Prostate gland (tissue), 2 donors: ENCODE data around the gene TLX2.

Source experiments
- POLR2A ChIP-seq: fragments of 450-650 bp; IDR thresholded peaks from one replicate; pipeline ENCODE4 v1.6.1; 2016; ENCODE audit warnings: antibody characterized with exemption, mild to moderate bottlenecking
- POLR2AphosphoS5 ChIP-seq: sonication (generic); formaldehyde crosslinking; IDR thresholded peaks from one replicate; pipeline ENCODE4 v1.6.1; 2017; ENCODE audit warnings: antibody characterized with exemption
- TF ChIP-seq, protein P1 (sequence below), 4 experiments: fragments of 200-600 bp in 2 of 4; fragments of 450-650 bp in 2 of 4; sonication (generic) in 2 of 4; IDR thresholded peaks; 1 replicate in 3 of 4; 2 replicates in 1 of 4; pipeline ENCODE4 v1.5.1; 2016 to 2019; ENCODE audit warnings: antibody characterized with exemption in 4 of 4, mild to moderate bottlenecking in 2 of 4, moderate library complexity in 2 of 4

DNA sequence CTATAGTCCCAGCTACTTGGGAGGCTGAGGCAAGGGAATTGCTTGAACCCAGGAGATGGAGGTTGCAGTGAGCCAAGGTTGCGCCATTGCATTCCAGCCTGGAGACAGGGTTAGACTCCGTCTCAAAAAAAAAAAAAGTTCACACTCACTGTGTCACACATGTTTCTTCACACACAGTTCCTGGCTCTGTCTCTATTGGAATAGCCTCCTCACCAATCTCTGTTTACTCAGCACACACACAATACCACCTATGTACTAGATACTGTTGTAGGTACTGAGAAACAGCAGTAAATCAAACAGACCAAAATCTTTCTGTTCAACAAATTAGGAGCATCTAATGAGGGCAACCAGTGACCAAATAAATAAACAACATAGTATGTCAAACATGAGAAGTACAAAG is 28.1 kb upstream of the TLX2 start:
- TF ChIP-seq POLR2A (no peak), POLR2AphosphoS5 (no peak)
- TF ChIP-seq, protein P1, sequence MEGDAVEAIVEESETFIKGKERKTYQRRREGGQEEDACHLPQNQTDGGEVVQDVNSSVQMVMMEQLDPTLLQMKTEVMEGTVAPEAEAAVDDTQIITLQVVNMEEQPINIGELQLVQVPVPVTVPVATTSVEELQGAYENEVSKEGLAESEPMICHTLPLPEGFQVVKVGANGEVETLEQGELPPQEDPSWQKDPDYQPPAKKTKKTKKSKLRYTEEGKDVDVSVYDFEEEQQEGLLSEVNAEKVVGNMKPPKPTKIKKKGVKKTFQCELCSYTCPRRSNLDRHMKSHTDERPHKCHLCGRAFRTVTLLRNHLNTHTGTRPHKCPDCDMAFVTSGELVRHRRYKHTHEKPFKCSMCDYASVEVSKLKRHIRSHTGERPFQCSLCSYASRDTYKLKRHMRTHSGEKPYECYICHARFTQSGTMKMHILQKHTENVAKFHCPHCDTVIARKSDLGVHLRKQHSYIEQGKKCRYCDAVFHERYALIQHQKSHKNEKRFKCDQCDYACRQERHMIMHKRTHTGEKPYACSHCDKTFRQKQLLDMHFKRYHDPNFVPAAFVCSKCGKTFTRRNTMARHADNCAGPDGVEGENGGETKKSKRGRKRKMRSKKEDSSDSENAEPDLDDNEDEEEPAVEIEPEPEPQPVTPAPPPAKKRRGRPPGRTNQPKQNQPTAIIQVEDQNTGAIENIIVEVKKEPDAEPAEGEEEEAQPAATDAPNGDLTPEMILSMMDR (IDR thresholded peaks at IDR 0.05) = no peak
